Skin of body (tissue), 2 donors: ENCODE data around the gene TOP3B. TPM values are rescaled to one million over a fixed set of nuclear protein-coding genes. Genes with fewer than 3 reads are reported as not detected.

Experiments
- DNase-seq: peaks from one replicate; lab custom pipeline; 2025; lab: John Stamatoyannopoulos, UW
- total RNA-seq: library from RNA; depleted of rRNA; stranded (reverse); fragments of >200 nt; gene quantifications from one replicate; pipeline ENCODE4 v1.2.3, GENCODE V29; 2014

The TOP3B gene
- total RNA-seq, 1 donor from 2014 or later, result 19.7 TPM

- DNase-seq, result no peak
Measured at GRCh38 chr22:22011964-22012363, 29.4 kb upstream of the TOP3B start.

- DNase-seq, result no peak
Measured at GRCh38 chr22:22010358-22010757, 27.8 kb upstream of the TOP3B start.

DNA sequence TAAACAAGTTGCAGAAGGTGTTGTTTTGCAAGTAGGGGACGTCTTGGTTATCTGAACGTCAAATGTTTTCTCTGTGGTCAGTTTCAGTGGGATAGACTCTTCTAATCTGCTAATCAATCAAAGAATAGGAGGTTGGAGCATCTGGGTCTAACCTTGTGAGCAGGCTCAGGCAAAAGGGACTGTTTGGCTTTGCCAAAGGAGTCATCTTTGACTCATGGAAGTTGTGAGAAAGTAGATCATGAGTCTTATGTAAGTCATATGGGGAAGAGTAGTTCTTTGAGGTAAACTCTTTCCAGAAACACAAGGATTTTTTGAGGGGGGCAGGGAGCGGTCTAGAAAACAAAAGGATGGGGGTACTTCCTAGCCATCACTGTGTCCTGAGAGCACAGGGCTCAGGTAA is 27.1 kb upstream of the TOP3B start:
- no peak for DNase-seq

- DNase-seq, result no peak
Measured at GRCh38 chr22:22006596-22006990, 24.0 kb upstream of the TOP3B start.

GRCh38 chr22:22005945-22006595 is 23.5 kb upstream of the TOP3B start:
- no peak for DNase-seq

DNA sequence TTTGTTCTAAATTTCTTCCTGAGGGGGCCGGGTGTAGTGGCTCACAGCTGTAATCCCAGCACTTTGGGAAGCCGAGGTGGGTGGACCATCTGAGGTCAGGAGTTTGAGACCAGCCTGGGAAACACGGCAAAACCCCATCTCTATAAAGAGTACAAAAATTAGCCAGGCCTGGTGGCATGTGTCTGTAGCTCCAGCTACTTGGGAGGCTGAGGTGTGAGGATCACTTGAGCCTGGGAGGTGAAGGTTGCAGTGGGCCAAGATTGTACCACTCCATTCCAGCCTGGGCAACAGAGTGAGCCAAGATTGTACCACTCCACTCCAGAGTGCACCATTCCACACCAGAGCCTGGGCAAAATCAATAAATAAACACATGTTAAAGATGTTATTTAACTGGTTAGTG is 20.6 kb upstream of the TOP3B start:
- no peak for DNase-seq

DNA sequence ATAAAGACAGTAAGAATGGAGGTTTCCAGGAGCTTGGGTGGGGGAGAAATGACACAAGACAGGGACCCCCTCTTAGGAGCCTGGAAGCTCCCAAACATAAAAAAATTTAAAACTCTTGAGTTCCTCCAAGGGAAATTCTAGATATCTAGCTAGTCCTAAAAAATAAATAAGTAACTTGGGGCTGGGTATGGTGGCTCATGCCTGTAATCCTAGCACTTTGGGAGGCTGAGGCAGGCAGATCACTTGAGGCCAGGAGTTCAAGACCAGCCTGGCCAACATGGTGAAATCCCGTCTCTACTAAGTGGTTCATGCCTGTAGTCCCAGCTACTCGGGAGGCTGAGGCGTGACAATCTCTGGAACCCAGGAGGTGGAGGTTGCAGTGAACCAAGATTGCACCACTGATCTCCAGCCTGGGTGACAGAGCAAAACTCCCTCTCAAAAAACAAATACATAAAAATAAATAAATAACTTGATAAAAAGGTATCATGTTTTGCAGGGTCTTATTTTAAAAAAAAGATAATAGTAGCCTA is 20.0 kb upstream of the TOP3B start:
- DNase-seq, result no peak

- no peak for DNase-seq
Measured at GRCh38 chr22:22001664-22002525, 19.3 kb upstream of the TOP3B start.

GRCh38 chr22:21998595-21999247 is 16.1 kb upstream of the TOP3B start:
- DNase-seq, result no peak

- no peak for DNase-seq
Measured at GRCh38 chr22:21996175-21996720, 13.7 kb upstream of the TOP3B start.

- DNase-seq, result no peak
Measured at GRCh38 chr22:21995660-21996059, 13.1 kb upstream of the TOP3B start.

DNA sequence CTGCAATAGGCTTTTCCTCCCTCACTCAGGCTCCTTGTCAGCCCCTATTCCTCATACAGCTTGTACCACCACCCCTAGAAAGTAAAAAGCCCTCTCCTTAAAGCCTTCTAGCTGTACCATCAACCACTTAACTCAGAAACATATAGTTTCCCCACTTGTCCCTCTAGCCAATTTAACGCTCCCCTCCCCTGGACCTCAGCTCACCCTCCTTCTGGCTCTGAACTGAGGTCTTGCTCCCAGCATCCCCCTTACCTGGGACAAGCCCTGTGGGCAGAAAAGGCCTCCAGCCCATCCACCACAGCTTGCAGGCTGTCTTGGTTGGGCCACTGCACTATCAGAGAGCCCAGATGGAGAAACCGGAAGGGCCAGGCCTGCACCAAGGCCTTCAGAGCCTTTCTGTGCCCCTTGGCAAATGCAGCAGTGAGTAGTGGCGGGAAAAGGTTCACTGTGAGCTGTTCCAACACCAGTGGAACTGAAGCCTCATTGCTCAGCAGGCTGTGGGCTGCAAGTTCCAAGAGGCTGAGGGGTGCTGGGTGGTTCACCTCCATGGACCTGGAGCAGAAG is 12.4 kb upstream of the TOP3B start:
- DNase-seq, result no peak

DNA sequence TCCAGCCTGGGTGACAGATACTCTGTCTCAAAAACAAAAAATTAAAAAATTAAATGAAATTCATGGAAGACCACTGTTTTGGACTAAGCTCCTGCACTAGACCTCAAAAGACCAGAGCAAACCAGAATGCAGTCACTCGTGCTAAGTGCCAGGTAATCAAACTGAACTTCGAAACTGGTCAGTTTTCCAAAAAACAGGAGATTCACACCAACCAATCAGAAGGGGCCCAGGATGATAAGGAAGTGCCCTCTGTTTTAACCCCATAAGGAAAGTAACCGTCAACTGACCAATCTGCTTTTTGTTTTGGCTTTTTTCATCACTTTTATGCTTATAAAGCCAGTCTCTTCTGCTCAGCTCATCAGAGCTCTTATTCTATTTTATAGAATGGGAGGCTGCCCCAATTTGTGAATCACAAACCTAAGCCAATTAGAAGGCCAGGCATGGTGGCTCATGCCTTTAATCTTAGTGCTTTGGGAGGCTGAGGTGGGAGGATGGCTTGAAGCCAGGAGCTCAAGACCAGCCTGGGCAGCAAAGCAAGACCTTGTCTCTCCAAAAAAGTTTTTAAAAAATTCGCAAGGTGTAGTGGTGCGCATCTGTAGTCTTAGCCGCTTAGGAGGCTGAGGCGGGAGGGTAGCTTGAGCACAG is 10.1 kb upstream of the TOP3B start:
- DNase-seq, result no peak

DNA sequence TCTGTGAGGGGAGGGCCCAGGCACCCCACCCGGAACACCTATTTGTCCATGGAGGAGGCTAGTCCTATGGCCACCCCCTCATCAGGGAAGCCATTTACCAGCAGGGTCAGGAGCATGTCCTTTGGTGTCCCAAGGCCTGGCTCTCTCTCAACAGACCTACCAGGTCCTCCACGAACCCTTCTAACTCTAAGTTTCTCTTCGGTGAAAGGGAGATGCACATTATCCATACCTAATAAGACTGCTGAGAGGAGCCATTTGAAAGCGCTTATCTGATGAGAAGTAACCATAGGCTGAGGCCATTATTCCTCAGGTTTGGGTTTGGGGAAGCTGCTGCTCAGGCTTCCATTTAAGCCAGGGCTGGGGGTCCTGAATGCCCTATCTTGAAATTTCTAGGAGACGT is 9.2 kb upstream of the TOP3B start:
- DNase-seq, result no peak

- no peak for DNase-seq
Measured at GRCh38 chr22:21991304-21991596, 8.7 kb upstream of the TOP3B start.

DNA sequence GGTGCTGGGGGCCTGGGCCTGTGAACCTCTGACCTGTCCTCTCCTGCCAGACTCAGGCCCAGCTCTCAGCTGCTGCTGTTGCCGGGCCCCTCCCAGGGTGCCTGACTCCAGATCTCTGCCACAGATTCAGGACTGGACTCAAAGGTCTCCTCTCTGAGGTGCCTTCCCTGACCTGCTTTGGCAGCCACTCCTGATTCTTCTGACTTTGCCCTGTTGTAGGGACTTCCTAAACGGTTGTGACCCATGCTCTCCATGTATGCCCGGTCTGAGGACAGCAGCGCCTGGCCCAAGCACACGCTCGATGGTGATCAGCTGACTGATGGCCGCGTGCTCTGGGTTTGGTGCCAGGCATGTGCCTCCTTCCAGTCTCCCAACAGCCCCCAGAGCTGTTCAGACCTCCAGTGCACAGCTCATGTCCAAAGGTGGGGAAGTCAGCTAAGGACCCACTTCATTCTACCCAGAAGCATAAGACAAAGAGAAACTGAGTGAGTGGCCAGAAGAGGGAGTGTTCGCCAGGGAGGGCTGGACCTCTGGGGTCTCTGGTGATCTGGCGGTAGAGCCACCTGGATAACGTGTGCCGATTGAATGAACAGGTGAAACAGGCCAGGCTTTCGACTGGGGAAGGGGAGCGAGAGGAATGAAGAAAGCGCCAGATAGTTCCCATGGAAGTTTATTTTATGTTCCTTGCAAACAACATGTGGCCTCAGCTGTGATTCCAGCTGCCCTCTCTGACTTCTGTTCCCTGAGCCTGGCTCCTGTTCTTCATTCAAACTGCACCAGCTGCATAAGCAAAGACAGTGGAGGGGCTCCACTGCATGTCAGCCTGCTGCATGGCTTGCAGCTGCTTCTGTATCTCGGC is 8.1 kb upstream of the TOP3B start:
- DNase-seq, result no peak

DNA sequence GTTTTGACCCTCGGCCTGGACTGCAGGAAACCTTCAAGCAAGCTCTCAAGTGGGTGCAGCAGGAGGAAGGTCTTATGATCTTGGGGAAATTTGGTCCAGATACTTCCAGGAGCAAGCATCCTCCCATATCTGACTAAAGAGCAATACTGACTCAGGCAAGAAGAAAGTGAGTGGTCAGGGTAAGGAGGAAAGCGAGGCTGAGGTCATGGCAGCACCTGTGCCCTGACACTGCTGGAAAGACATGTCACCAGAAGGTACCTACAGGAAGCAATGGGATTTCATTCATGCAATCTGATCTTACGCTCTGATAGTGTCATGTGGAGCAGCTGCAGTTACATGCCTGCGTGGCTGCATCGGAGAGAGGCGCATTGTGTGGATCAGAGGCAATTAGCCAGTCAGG is 6.5 kb upstream of the TOP3B start:
- no peak for DNase-seq

DNA sequence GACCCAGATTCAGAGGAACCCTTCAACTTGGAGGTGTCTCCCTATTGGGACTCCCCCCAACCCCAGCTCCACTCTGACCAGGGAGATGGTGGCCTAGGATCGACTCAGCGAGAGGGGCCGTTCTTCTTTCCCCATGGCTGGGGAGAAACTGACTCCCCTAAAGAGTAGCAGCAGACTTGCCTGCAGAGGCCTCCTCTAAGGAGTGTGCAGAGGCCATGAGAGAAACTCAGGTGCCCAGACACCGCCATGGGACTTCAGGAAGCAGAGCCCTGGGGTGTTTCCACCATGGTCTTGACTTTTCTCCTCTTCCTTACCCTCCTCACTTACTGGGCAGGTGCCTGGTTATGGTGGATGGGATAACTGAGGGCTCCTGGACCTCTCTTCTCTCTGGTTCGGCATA is 2.6 kb upstream of the TOP3B start:
- DNase-seq, result no peak

GRCh38 chr22:21984793-21985192 is 2.2 kb upstream of the TOP3B start:
- DNase-seq, result no peak

DNA sequence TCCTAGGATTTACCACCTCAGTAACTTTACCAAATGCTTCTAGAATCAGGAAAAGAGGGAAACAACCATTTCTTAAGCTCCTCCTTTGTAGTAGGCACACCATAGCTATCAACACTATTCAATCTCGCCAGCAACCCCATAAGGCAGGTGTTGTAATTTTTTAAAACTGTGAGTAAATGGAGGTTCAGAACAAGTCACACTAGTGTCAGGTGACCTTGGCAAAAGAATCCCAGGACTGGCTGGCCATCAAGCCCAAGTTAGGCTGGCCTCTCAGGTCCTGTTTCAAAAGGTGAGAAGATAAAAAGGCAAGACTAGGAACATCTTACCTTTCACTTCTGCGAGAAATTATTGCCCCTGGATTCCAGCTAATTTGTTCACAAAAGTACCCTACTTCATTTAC is 713 bp downstream of the TOP3B start:
- DNase-seq, result no peak
